Activated T-cell treated with anti-CD3 and anti-CD28 coated beads, Interleukin-2, amount 50 U/mL, for 48 hours (primary cell): ENCODE results near the gene WNT7B.

ENCODE experiments used
- DNase-seq, 2 experiments: peaks; one replicate each; pipeline ENCODE4 v3.0.0-alpha.2; 2020

Gene WNT7B

DNA sequence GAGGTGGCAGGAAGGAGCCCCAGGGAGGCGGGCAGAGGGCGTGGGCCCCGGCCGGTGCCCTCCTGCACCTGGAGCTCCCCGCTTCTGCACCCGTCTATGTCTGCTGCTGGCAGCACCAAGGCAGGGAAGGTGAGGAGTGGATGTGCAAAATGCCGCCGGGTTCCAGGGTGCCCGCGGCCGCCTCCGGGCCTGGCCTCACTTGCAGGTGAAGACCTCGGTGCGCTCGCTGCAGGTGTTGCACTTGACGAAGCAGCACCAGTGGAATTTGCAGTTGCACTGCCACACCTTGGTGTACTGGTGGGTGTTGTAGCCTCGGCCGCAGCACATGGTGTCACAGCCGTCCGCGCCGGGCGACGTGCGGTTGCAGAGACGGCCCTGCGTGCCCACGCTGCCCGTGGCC is 54.3 kb downstream of the WNT7B start:
- no peak for DNase-seq

DNA sequence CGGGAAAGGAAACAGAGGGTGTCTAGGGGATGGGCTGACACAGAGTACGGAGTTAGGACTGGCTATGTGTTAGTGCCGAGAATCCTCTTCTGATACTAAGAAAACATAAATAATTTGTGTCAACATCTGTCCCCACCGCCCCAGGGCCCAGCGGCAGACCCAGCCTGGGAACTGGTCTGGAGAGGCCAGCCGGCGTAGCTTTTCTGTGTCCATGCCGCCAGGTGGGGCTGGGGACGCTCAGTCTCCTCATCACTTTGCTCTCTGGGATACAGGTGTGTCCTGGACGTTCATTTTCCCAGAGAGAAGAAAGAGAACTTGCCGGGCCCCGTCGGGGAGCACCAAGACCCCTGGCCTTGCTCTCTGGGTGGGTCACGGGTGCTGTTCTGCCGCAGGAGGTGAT is 54.7 kb downstream of the WNT7B start:
- no peak for DNase-seq

DNA sequence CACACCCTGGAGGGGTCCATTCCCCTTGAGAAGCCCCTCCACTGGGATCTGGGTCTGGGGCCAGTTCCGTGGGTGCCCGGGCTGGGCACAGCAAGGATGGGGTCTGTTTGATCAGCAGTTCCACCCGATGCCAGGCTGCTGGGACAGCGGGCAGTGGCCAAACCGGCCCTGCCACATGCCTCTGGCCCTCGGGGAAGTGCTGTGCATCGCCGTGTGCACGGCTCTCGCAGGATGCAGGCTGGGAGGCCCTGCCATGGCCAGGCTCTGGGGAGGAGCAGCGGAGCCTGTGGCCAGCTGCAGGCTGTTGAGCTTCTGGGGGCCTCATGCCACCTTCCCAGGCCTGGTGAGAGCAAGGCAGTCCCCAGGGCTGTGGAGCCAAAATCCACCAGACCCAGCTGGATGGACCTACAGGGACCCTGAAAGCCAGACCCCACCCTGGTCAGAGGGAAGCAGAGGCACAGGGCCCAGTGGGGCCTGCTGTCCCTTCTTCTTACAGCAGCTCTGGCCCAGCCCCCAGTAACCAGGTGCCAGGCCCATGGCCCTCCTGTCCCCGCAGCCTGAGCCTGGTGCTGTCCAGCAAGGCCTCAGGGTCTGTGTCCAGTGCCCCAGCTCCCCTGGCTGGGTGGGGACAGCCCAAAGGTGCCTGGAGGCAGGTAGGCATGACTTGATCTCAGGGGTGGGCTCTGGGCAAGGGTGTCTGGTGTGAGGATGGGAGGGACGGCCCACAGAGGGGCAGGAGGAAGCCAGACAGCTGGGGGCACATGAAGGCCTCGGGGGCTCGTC is 57.3 kb downstream of the WNT7B start:
- DNase-seq, result no peak

DNA sequence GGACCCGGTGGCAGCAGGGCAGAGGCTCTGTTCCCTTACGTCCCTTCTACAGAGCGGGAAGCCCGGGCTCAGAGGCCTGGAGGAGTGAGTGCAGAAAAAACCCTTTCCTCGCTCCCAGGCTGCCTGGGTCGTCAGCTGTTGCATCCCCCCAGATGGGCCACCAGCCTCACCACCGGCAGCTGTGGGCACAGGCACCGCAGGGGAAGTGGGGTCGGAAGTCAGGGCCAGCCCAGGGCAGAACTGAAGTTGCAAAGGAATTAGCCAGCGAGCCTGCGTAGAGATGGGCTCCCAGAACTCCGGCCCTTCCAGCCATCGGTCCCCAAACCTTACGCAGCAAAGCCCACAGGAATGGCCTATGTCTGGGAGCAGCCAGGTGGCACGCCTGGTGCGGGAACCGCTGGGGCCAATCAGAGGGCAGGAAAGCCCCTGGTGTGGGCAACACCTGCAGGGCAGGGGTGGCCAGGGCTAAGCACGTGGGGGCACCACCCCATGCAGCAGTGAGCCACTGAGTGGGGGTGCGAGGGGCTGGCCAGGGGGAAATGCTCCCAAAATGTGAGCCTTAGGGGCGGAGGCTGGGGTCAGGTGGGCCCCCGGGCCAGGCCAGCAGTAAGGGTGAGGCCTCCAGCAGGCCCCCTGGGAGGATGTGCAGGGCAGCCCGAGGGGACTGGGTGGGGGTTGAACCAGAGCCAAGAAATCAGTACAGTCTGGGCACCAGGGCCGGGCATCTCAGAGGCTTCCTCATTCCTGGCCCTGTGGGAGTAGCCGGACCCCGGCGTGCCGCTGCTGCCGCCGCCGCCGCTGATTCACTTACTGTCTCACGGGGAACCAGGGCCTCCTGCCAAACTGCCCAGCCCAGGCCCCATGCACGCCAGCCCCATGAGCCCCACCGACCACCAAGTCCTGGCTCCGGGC is 58.2 kb downstream of the WNT7B start:
- DNase-seq, result no peak

DNA sequence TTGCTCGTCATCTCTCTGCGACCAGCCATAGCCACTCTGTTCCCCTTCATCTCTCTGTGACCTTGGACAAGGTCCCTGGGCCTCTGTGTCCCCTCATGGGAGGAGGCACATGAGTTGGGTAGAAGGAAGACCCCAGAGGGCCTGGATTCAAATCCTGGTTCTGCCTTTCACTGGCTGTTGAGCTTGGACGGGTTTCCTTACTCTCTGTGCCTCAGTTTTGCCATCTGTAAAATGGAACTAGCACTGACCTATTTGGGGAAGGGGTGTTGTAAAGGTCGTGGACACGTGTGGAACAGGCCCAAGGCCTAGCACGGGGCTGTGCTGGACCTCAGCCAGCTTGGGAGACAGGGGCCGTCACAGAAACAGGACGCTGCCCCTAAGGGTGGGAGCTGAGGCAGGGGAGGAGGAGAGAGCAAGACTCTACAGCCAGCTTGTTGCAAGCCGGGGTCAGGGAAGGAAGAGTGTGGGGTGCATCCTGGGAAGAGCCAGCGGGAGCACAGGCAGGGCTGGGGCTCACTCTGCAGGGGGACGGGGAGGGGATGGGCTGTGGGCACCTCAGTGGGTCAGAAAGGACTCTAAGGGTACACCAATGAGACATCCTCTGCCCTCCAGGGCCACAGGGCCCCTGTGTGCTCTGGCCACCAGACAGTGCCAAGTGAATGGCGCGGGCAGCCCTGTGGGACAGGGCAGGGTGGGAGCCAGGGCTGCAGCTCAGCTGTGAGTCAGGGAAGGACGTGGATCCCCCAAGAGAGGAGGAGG is 59.1 kb downstream of the WNT7B start:
- DNase-seq, result no peak

DNA sequence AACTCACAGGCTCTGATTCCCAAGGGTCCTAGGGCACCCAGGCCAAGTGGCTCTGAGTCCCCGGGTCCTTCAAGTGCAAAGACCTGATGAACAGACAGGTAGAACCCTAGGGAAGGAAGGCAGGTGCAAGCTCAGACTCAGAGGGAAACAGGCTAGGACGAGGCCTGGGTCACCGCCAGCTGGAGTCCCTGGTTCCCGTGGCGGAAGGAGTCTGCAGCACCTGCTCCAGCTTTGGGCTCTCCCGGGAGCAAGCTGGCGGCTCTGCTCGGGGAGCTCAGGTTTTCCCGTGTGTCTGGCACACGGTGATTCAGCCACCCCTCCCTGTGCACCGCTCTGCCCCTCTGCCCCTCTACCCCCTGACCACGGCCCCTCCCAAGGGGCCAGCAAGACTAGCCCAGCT is 59.8 kb downstream of the WNT7B start:
- DNase-seq, result no peak

DNA sequence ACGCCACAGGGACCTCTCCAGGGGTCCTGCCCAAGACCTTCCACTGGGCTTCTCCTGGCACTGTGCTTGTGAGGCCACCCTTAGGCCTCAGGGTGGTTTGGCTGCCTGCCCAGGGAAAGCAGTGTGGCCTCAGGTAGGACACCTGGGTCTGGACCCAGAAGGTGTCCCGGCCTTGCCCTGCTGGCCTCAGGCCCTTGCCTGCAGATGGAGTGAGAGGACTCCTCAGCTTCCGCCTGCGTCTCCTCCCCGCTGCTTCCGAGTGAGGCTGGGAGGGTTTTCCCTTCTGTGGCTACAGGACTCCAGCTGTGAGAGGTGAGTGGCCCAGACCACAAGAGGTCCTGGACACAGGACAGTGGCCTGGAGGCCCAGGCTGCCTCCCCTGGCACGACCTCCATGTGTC is 60.4 kb downstream of the WNT7B start:
- DNase-seq, result no peak

DNA sequence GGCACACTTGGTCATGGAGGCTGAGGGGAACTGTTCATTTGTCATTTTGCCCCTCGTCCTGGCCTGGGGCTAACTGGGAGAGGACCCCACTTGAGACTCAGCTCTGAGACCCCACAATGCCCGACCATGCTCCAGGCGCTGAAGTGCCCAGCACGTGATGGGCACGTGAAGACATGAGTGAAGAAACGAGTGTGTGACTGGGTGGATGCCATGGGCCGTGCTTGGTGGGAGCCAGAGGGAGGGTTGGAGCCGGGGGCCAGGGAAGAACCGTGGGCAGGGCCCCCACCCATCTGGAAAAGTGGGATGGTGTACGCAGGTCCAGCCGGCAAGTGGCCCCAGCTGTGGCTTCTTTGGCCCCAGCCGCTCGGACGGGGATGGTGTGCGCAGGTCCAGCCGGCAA is 61.1 kb downstream of the WNT7B start:
- no peak for DNase-seq

DNA sequence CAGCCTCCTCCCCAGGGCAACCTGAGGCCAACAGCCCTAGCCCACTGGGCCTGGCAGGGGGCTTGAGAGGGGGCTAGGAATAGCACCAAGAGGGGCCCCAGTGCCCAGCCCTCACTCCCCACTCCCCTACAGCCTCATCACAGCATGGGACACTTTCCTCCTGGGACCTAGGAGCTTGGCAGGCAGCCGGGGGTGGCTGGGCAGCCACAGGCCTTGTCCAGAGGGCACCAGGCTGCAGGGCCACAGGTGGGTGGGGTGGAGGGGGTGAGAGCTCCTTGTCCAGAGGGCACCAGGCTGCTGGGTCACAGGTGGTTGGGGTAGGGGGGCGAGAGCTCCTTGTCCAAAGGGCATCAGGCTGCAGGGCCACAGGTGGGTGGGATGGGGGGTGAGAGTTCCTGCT is 61.8 kb downstream of the WNT7B start:
- no peak for DNase-seq

DNA sequence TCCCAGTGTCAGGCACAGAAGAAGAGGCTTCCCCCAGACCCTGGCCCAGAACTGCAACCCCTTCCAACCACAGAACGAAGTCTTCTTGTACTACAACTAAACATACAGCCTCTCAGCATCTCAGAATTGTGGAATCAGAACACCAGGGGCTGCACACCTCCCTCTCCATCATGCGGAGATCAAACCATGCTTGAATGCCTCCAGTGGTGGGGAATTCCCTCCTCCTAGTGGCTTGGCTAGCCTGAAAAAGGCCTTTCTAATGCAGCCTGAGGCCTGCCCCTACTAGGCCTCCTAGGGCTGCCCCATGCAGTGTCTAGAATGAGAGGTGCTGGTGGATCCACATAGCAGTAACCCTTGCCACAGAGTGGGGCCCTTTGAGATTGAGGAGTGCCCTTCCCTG is 62.7 kb downstream of the WNT7B start:
- DNase-seq, result no peak

DNA sequence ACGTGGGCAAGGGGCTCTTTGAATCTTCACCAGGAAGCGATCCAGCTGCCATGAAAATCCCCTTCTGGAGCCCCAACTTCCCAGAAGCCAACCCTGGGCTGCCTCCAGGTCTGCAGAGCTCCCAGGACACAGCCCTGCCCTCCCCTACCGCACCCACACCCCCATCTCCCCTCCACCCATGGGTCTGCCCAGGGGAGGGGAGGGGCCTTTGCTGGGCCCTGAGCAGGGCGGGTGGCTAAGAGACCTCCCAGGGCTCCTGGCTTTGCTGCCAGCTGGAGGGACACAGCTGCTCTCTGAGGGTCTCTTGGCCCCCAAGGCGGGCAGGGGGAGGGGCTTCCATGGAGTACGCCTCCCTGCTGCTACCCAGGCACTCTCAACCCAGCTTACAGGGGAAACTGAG is 64.1 kb downstream of the WNT7B start:
- no peak for DNase-seq

DNA sequence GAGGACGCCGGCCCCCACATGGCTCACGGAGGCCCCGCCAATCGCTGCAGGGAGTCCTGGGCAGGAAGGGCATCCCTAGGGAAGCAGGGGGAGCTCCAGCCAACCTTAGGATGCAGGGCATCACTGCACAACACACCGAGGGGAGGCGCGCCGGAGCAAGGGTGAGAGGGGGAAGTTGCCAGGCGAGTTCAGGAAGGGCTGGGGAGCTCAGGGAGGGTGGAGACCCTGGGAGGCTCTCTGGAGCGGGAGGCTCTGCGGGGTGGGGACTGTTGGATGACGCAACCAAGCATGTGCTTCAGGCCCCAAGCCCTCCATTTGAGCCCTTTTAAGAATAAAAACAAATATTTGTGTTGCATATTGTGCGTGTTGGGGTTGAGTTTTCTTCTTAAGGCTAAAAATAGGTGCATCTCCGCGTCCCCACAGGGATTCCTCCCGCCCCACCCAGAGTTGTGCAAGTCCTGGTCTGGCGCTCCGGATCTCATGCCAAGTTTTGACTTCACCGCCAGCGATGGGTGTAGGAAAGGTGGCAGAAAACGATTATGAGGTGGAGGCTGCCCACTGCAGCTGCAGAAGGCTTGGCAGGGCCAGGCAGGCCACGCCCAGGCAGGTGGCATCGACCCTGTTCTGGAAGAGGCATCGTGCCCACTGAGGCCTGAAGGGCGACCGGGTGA is 65.2 kb downstream of the WNT7B start:
- no peak for DNase-seq

DNA sequence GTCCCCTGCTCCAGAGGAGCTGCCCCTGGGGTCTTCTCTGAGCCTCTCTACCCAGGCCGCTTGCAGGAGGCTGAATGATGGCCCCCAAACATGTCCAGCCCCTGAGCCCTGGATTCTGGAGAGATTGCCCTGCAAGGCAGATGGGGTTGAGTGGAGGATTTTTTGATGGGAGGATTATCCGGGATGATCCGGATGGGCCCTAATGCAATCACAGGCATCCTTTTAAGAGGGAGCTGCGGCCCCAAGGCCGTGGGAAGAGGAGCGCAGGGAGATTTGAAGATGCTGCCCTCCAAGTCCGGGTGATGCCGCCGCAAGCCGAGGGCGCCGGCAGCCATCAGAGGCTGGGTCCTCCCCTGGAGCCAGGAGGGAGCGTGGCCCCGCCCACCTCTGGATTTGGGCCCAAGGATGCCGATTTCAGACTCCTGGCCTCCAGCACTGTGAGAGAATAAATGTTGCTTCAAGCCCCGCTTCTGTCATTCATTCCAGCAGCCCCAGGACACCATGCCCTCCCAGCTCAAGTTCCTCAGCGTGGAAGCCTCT is 66.0 kb downstream of the WNT7B start:
- DNase-seq, result no peak

DNA sequence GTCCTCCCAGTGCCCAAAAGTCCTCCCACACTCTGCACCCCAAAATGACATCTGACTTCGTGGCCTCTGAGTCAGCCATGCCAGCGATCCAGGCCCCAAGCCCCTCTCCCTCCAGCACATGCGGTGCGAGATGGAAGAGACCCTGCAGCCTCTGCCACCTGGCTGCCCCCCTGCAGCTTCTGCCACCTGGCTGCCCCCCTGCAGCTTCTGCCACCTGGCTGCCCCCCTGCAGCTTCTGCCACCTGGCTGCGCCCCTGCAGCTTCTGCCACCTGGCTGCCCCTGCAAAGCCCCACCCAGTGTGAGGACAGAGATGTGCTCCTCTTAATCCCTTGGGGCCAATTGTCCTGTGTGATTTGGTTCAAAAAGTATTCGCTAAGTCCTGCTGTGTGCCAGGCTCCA is 68.0 kb downstream of the WNT7B start:
- DNase-seq, result no peak

DNA sequence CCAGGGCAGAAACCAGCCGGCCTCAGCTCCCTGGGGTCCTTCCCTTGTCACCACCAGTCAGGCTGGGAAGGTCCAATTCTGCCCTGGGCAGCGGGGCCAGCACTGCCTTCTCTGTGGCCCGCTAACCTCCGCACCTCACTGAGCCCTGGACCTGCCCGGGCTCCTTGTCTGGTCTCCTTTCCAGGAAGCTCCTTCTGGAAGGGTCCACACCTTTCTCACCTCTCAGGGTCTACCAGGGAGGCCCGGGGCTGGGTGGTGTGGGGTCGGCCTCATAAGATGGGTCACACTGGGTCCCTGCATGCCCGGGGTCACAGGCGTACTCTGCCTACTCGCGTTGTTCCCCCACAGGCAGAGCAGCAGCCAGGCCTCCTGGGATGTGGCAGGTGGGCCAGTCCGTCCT is 69.0 kb downstream of the WNT7B start:
- DNase-seq, result no peak

DNA sequence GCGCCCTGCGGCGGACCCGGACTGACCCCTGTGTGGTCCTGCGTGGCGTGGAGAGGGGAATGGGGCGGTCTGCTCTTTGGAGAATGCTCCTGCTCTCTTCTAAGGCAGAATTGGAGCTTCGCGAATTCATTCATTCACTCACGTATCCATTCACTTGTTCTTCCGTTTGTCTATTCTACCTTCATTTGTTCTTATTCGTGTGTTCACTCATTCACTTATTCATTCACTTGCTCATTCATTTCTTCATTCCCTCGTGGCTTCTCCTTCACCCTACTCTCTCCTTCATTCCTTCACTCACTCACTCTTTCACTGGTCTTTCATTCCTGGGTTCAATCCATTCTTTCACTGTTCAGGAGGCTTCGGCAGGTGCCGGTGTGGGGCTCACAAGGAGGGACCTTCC is 69.6 kb downstream of the WNT7B start:
- DNase-seq, result no peak

DNA sequence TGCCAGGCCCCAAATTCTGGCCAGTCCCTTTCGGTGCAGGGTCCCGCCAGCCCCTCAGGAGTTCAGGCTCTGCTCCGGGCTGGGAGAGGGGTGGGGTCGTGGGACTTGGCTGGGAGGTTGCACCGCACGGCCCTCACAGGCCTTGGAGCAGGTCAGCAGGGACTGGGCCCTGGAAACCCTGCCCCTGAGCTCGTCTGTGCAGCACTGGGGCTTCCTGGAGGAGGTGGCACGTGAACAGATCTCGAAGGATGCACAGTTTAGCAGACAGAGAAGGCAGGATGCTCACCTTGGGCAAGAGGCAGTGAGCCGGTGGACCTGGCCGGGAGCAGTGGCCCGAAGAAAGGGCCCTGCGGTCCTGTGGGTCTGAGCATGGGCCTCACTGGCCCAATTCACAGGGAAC is 70.0 kb downstream of the WNT7B start:
- no peak for DNase-seq

DNA sequence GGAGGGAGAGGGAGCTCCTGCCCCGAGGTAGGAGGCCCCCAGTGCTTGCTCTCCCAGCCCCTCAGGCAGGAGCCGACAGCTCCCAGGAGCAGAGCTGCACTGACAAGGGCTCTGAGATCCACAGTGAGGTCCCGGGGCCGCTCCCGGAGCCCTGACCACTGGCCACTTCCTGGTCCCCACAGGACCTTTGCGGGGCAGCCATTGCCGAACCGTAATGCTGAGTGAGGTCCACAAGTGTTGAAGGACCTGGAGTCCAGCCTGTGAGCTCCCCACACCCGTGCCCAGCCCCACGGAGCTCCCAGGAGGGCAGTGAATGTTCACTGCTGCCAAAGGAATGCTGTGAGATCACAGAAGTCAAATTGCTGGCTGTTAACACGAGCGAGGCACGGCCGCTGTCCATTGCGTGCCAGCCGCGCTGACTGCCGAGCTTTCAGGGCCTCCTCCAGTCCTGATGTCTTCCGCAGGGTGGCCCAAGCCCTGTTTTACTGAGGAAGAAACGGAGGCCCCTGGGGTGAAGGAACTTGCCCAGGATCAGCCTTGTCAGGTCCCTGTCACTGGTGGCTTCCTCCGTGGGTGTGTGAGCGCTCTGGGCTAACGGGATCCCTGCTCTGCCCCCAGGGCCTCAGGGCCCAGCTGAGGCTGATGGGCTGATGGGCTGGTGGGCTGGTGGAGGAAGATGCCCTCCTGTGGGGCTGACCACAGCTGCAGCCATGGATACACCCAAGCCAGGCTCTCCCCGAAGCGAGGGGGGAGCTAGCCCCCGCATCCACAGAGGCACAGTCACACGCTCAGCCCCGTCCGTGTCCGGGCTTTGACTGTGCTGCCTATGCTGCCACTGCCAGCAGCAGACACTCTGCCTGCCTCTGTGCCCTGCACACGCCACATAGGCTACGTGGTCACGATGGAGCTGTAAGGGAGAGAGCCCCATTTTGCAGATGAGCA is 70.8 kb downstream of the WNT7B start:
- DNase-seq, result no peak

DNA sequence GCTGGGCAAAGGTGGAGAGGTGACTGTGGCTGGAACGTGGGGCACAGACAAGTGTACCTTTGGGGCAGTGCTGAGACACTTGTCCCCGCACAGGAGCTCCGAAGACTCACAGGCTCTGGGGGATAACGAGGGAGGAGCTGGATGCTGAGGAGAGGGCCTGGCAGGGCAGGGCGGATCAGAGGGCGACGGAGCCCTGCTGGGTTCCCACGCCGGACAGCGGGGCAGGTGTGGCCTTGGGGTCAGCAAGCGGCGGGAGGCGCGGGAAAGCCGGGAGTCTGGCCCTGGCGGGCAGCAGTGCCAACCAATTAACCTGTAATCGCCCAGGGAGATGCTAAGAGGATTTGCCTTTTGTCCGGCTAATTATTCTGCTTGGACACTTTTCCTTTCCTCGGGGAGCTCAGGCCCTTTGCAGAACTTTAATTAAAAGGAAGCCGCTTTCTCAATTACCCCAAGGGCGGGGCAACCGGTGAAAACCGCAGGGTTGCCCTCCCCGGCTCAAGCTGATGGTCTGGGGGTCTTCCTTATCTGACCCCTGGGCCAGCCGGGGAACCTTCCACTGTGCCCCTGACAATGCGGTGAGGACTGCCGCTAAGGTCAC is 71.5 kb downstream of the WNT7B start:
- no peak for DNase-seq

DNA sequence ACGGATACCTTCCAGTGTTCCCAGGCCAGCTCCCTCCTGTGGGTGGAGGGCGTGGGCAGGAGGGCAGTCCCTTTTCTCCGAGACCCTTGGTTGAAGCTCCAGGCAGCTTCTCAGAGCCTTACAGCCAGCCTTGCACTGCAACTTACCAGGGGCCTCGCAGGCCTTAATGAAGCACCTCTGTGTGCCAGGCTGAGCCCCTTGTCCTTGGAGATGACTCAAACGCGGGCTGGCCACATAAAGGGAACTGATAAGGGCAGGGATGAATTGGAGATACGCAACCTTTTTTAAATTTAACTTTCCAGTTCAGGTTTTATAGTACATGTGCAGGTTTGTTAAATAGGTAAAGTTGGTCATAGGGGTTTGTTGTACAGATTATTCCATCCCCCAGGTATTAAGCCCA is 72.7 kb downstream of the WNT7B start:
- DNase-seq, result no peak
